ENCODE measurements around the gene CFAP54. TPM values are rescaled to one million over a fixed set of nuclear protein-coding genes. Genes with fewer than 3 reads are reported as not detected.

Gene CFAP54
- total and polyA plus RNA-seq, 2 of the 4 experiments (the other 2 are of a cell fraction) = 0.18 to 0.41 TPM

DNA sequence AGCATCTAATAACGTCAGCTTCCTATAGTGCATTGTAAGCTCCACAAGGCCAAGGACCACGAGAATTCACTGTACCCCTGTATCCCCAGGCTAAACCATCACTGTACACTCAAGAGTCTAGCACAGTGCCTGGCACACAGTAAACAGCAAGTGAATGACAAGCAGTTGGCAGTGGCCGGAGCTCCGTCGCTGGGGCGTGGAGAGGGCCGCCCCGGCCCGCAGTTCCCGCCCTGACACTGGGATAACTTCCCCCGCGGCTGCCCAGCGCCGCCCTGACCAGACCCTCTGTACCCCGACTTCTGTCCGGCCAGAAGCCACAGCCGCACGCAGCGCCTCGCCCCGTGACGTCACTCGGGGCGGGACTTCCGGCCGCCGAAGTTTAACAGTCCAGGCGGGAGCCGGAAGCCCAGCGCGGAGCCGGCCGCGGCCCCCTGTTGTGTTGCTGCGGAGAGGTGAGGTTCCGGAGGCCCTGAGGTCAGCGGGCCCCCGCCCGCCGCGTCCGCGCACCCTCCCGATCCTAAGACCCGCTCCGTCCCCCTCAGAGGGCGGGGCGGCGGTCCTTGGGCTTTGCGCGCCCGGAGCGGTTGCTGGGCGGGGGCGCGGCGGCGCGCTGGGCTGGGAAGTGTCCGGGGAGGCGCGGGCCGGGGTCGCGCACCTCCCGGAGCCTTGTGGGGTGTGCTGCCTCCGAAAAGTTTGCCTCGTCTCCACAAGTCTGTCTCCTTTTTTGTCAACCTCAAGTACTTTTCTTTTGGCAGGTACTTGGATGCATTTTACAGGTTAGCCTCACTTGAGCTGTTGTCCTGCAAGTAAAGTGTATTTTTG, 417.7 kb downstream of the CFAP54 start, which contains the start of gene NEDD1:
TSS of gene NEDD1 (plus strand) at position 409 of the 822 bp plus-strand sequence. CDS start 2,503 bp downstream, outside the sequence.
- peak within 1 kb of the TSS; percentile 88 for H3K9ac ChIP-seq (ENCODE audit: low read depth, low read length)
- no peaks in the 10 kb centered on the region for H3K9me3 ChIP-seq (ENCODE audit: control insufficient read depth, insufficient read depth, low read length)
- H3K36me3 ChIP-seq (ENCODE audit: control insufficient read depth, insufficient read depth, low read length) = no peaks in the 10 kb centered on the region
- peak within 1 kb of the TSS; percentile 61 for H3K27ac ChIP-seq (ENCODE audit: insufficient read depth, low read length)
- peak within 1 kb of the TSS; percentile 13 for H2AK9ac ChIP-seq (replicated peaks; ENCODE audit: low read depth, low read length, poor library complexity)
- ATAC-seq (ENCODE audit: low read depth) = peak; percentile 94
- 3% methylated on average over 21 of the region's 68 CpGs; no CpG with 5 or more reads in 1 of the 2 experiments for WGBS, 2 experiments (ENCODE audit: extremely low coverage in 2 of 2, insufficient read length in 1 of 2)
- H3K56ac ChIP-seq (ENCODE audit: extremely low read depth, insufficient read depth, low read length) = peak within 1 kb of the TSS; percentile 66
- POLR2A ChIA-PET (ENCODE audit: unreplicated experiment) = interaction anchor here (0.5 kb wide), 1 partner anchor 11 kb away, joined by 3 read pairs; no protein-coding TSS in a partner anchor
- no peaks in the 10 kb centered on the region for H3K27me3 ChIP-seq (ENCODE audit: control insufficient read depth, insufficient read depth, low read length)
- peak within 1 kb of the TSS; percentile 87 for H3K18ac ChIP-seq (ENCODE audit: low read depth, low read length)
- peak within 1 kb of the TSS; percentile 78 for H3K4ac ChIP-seq (ENCODE audit: low read depth, low read length)
- peak within 1 kb of the TSS; percentile 97 to 100 for H4K8ac ChIP-seq (ENCODE audit: low read depth in 2 of 2, low read length in 2 of 2)
- TF ChIP-seq NFE2L2 (IDR thresholded peaks at IDR 0.05; ENCODE audit: low read depth, low read length) = no peak
- TF ChIP-seq MAZ (IDR thresholded peaks at IDR 0.05; ENCODE audit: borderline replicate concordance, low read depth, low read length) = peak; percentile 75
- TF ChIP-seq RFX5 (IDR thresholded peaks at IDR 0.05; ENCODE audit: low read depth, low read length) = no peak
- TF ChIP-seq POLR2A (IDR thresholded peaks at IDR 0.05; ENCODE audit: low read depth, low read length) = peak; percentile 53; the same call in 1 of the 2 replicates
- TF ChIP-seq, protein P1, sequence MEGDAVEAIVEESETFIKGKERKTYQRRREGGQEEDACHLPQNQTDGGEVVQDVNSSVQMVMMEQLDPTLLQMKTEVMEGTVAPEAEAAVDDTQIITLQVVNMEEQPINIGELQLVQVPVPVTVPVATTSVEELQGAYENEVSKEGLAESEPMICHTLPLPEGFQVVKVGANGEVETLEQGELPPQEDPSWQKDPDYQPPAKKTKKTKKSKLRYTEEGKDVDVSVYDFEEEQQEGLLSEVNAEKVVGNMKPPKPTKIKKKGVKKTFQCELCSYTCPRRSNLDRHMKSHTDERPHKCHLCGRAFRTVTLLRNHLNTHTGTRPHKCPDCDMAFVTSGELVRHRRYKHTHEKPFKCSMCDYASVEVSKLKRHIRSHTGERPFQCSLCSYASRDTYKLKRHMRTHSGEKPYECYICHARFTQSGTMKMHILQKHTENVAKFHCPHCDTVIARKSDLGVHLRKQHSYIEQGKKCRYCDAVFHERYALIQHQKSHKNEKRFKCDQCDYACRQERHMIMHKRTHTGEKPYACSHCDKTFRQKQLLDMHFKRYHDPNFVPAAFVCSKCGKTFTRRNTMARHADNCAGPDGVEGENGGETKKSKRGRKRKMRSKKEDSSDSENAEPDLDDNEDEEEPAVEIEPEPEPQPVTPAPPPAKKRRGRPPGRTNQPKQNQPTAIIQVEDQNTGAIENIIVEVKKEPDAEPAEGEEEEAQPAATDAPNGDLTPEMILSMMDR (conservative IDR thresholded peaks at IDR 0.05; ENCODE audit: low read depth, low read length) = no peak
- TF ChIP-seq CHD1 (IDR thresholded peaks at IDR 0.05; ENCODE audit: low read depth, low read length) = 0 out of 2 replicates have a peak, but pooled peaks have one; percentile 38
- TF ChIP-seq, protein P2, sequence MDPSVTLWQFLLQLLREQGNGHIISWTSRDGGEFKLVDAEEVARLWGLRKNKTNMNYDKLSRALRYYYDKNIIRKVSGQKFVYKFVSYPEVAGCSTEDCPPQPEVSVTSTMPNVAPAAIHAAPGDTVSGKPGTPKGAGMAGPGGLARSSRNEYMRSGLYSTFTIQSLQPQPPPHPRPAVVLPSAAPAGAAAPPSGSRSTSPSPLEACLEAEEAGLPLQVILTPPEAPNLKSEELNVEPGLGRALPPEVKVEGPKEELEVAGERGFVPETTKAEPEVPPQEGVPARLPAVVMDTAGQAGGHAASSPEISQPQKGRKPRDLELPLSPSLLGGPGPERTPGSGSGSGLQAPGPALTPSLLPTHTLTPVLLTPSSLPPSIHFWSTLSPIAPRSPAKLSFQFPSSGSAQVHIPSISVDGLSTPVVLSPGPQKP (IDR thresholded peaks at IDR 0.05; ENCODE audit: borderline replicate concordance, low read depth, low read length) = no peak
- TF ChIP-seq MXI1 (IDR thresholded peaks at IDR 0.05; ENCODE audit: borderline replicate concordance, low read depth, low read length) = no peak; the same call in 1 of the 2 replicates
- no peak for TF ChIP-seq CEBPB (IDR thresholded peaks at IDR 0.05; ENCODE audit: low read depth, low read length)
- TF ChIP-seq RCOR1 (IDR thresholded peaks at IDR 0.05; ENCODE audit: insufficient replicate concordance, low read length) = no peak
- TF ChIP-seq, protein P3, sequence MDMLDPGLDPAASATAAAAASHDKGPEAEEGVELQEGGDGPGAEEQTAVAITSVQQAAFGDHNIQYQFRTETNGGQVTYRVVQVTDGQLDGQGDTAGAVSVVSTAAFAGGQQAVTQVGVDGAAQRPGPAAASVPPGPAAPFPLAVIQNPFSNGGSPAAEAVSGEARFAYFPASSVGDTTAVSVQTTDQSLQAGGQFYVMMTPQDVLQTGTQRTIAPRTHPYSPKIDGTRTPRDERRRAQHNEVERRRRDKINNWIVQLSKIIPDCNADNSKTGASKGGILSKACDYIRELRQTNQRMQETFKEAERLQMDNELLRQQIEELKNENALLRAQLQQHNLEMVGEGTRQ (IDR thresholded peaks at IDR 0.05; ENCODE audit: low read depth, low read length) = no peak
- TF ChIP-seq BHLHE40 (IDR thresholded peaks at IDR 0.05; ENCODE audit: low read depth, low read length) = no peak
- no peak for TF ChIP-seq MAFK (IDR thresholded peaks at IDR 0.05; ENCODE audit: low read depth, low read length)
- H3K4me1 ChIP-seq (ENCODE audit: control insufficient read depth, insufficient read depth, low read length) = peaks cover 5% of the 10 kb centered on the region; the same call in 1 of the 2 replicates
- peak within 1 kb of the TSS; percentile 66 for H3K23ac ChIP-seq (ENCODE audit: low read depth, low read length)
- in situ Hi-C loops (cut with MboI; ENCODE audit: low sequenced_read_pairs) = no loop called here
- intact Hi-C loops (cut with micrococcal nuclease) = no loop called here
- peak within 1 kb of the TSS; percentile 93 for H2AFZ ChIP-seq (replicated peaks; ENCODE audit: low read length, poor library complexity)
- peak within 1 kb of the TSS; percentile 86 for H3K4me3 ChIP-seq (ENCODE audit: insufficient read depth, low read depth, low read length)
- H2BK5ac ChIP-seq (ENCODE audit: low read depth, low read length, poor library complexity, severe bottlenecking) = peak within 1 kb of the TSS; percentile 64
- BruUV-seq (replicated peaks) = no TSS peak
- no peaks in the 10 kb centered on the region for H4K20me1 ChIP-seq (ENCODE audit: insufficient read depth, low read length)
- dilution Hi-C loops (cut with HindIII; ENCODE audit: low sequenced_read_pairs, unreplicated experiment) = no loop called here
- H2BK15ac ChIP-seq (ENCODE audit: low read depth, low read length) = peak within 1 kb of the TSS; percentile 63; the same call in 1 of the 3 replicates
- peak within 1 kb of the TSS; percentile 28 for H2BK120ac ChIP-seq (ENCODE audit: low read depth, low read length)
- peak within 1 kb of the TSS; percentile 92 for H3K4me2 ChIP-seq (ENCODE audit: low read depth, low read length)
- H2AK5ac ChIP-seq (ENCODE audit: low read depth, low read length) = peak within 1 kb of the TSS; percentile 83
- DNase-seq = peak; percentile 67
- H4K91ac ChIP-seq (ENCODE audit: insufficient read depth, low read depth, low read length) = peak within 1 kb of the TSS; percentile 91
- peaks cover 4% of the 10 kb centered on the region for H3K9me1 ChIP-seq (ENCODE audit: insufficient read depth, low read length)
- CTCF ChIA-PET = interaction anchor here (0.6 kb wide), 1 partner anchor 10 kb away, joined by 3 read pairs; no protein-coding TSS in a partner anchor
- no peak within 1 kb of the TSS for H2BK20ac ChIP-seq (ENCODE audit: low read depth, low read length)
- H3K79me1 ChIP-seq (ENCODE audit: low read depth in 1 of 2, low read length in 2 of 2) = peaks cover 27 to 28% of the 10 kb centered on the region in 2 experiments
- H3K14ac ChIP-seq (replicated peaks; ENCODE audit: low read depth, low read length) = peak within 1 kb of the TSS; percentile 91
- peak within 1 kb of the TSS; percentile 98 for H4K5ac ChIP-seq (ENCODE audit: low read depth, low read length)

Measured in IMR-90 (cell line).